B cell (primary cell): ENCODE results near the gene ELMOD3. TPM values are rescaled to one million over a fixed set of nuclear protein-coding genes. Genes with fewer than 3 reads are reported as not detected.
A peak's percentile ranks its signal among the peaks of the same experiment; 100 is the strongest.

Experiments used
- ATAC-seq: fragments of 200-7000 bp; cut with Tn5 transposase; one replicate; pipeline ENCODE4 v1.10.0; 2021; ENCODE audit warnings: low read depth, mild to moderate bottlenecking, moderate number of reproducible peaks, moderate library complexity
- CTCF ChIA-PET: fragments of 350-600 bp; sonication (Branson Sonifier 250); formaldehyde crosslinking; loops from one replicate; lab custom pipeline; 2021; ENCODE audit warnings: antibody characterized with exemption, inconsistent platforms; lab: Charles Lee
- POLR2A ChIA-PET: fragments of 350-600 bp; sonication (Branson Sonifier 250); formaldehyde crosslinking; loops from one replicate; lab custom pipeline; 2021; ENCODE audit warnings: antibody characterized with exemption; lab: Charles Lee
- DNase-seq: peaks from one replicate; pipeline ENCODE4 v3.0.0; 2013
- H2AFZ ChIP-seq: 2 replicates; pipeline ENCODE4 v1.6.1; 2012; ENCODE audit warnings: mild to moderate bottlenecking, low read depth, low read length; ENCODE audit not compliant: insufficient read depth, poor library complexity, severe bottlenecking
- H3K27ac ChIP-seq, 2 donors: 1 replicate in 1 of 2; 2 replicates in 1 of 2; pipeline ENCODE4 v1.5.1; 2012 to 2013; ENCODE audit warnings: low read length in 2 of 2, mild to moderate bottlenecking in 2 of 2, moderate library complexity in 1 of 2
- H3K27me3 ChIP-seq, 4 experiments: fragments of 200-600 bp in 1 of 4; sonication (generic) in 1 of 4; replicated peaks in 1 of 4; 1 replicate in 2 of 4; 2 replicates in 2 of 4; pipeline versions ENCODE4 v1.6.1 to v1.7.0; 2013 to 2016; ENCODE audit warnings: low read length in 3 of 4, mild to moderate bottlenecking in 2 of 4, mixed read lengths in 1 of 4, moderate library complexity in 1 of 4; ENCODE audit not compliant: insufficient read depth in 4 of 4, control insufficient read depth in 3 of 4; ENCODE audit errors: control extremely low read depth in 1 of 4
- H3K36me3 ChIP-seq, 2 experiments: replicated peaks in 1 of 2; 1 replicate in 1 of 2; 2 replicates in 1 of 2; pipeline versions ENCODE4 v1.6.1 to v1.7.1; 2013; ENCODE audit warnings: low read length in 1 of 2; ENCODE audit not compliant: insufficient read depth in 2 of 2, control insufficient read depth in 1 of 2; ENCODE audit errors: control extremely low read depth in 1 of 2, extremely low read depth in 1 of 2
- H3K4me1 ChIP-seq, 2 donors: fragments of 200-600 bp in 1 of 2; sonication (generic) in 1 of 2; 1 replicate in 1 of 2; 2 replicates in 1 of 2; pipeline versions ENCODE4 v1.5.1 to v1.6.1; 2013 to 2017; ENCODE audit warnings: low read length in 2 of 2; ENCODE audit not compliant: control insufficient read depth in 2 of 2, insufficient read depth in 2 of 2
- H3K4me2 ChIP-seq: replicated peaks from 2 replicates; pipeline ENCODE3; 2012; ENCODE audit warnings: mild to moderate bottlenecking, low read depth, low read length; ENCODE audit not compliant: poor library complexity, severe bottlenecking
- H3K4me3 ChIP-seq, 5 experiments: fragments of 200-600 bp in 1 of 5; sonication (generic) in 1 of 5; 1 replicate in 3 of 5; 2 replicates in 2 of 5; pipeline versions ENCODE4 v1.5.1 to v1.7.0; 2011 to 2016; ENCODE audit warnings: low read length in 4 of 5, mild to moderate bottlenecking in 4 of 5, low read depth in 2 of 5, control low read depth in 1 of 5, moderate library complexity in 1 of 5; ENCODE audit not compliant: insufficient read depth in 1 of 5; ENCODE audit errors: control extremely low read depth in 1 of 5, extremely low read depth in 1 of 5
- H3K79me2 ChIP-seq: fragments of 200-600 bp; sonication (generic); one replicate; pipeline ENCODE4 v1.6.0; 2016; ENCODE audit warnings: low read length; ENCODE audit not compliant: control insufficient read depth, insufficient read depth
- H3K9ac ChIP-seq: fragments of 200-600 bp; sonication (generic); 2 replicates; pipeline ENCODE4 v1.6.1; 2017; ENCODE audit warnings: mild to moderate bottlenecking, low read length, moderate library complexity
- H3K9me3 ChIP-seq, 3 donors: one replicate each; pipeline versions ENCODE4 v1.6.1 to v1.7.1; 2013; ENCODE audit warnings: low read length in 2 of 3; ENCODE audit not compliant: control insufficient read depth in 2 of 3, insufficient read depth in 1 of 3; ENCODE audit errors: control extremely low read depth in 1 of 3
- H4K20me1 ChIP-seq: 2 replicates; pipeline ENCODE4 v1.6.0; 2012; ENCODE audit warnings: mild to moderate bottlenecking, low read length; ENCODE audit not compliant: insufficient read depth, control insufficient read depth, poor library complexity, severe bottlenecking
- H3K27ac Mint-ChIP-seq: one replicate; pipeline ENCODE4 v1.8.0; 2021; ENCODE audit warnings: mixed read lengths
- H3K27me3 Mint-ChIP-seq: one replicate; pipeline ENCODE4 v1.8.0; 2021; ENCODE audit warnings: mixed read lengths
- H3K4me1 Mint-ChIP-seq: one replicate; pipeline ENCODE4 v1.8.0; 2021; ENCODE audit warnings: mixed read lengths
- H3K4me3 Mint-ChIP-seq: one replicate; pipeline ENCODE4 v1.8.0; 2021; ENCODE audit warnings: mixed read lengths
- H3K9me3 Mint-ChIP-seq: one replicate; pipeline ENCODE4 v1.8.0; 2022; ENCODE audit warnings: mixed read lengths; ENCODE audit not compliant: insufficient read depth
- CTCF ChIP-seq: fragments of 200-600 bp; IDR thresholded peaks from one replicate; pipeline ENCODE4 v1.8.0; 2022; ENCODE audit warnings: antibody characterized with exemption, mild to moderate bottlenecking
- EZH2 ChIP-seq: IDR thresholded peaks from 2 replicates; pipeline ENCODE4 v1.6.1; 2012; ENCODE audit warnings: borderline replicate concordance, low read depth, mild to moderate bottlenecking, moderate library complexity, low read length; ENCODE audit not compliant: insufficient read depth, poor library complexity, severe bottlenecking
- WGBS: methylation state at CpG from one replicate; pipeline ENCODE4 v1.1.5; 2013; ENCODE audit warnings: missing lambda C conversion rate; ENCODE audit not compliant: insufficient coverage; 5-methylcytosine and 5-hydroxymethylcytosine counted together
- intact Hi-C: fragments of 100-400 bp; cut with micrococcal nuclease; formaldehyde crosslinking; loops from one replicate; pipeline ENCODE4 v1.10.0; 2022
- polyA plus RNA-seq: library from polyadenylated mRNA; depleted of rRNA; stranded (reverse); fragments of >200 nt; gene quantifications from 2 replicates; pipeline ENCODE4 v1.2.3, GENCODE V29; 2012
- total RNA-seq, 2 donors: library from RNA; stranded (reverse); fragments of 120-200 nt in 1 of 2; gene quantifications; 1 replicate in 1 of 2; 2 replicates in 1 of 2; pipeline versions ENCODE4 v1.2.3 to v1.2.4, GENCODE V29; 2013 to 2022

Gene ELMOD3
- total and polyA plus RNA-seq, 2 donors (not counting 1 experiment from before 2014, with no cell fraction given), result 34.3 to 57.6 TPM

GRCh38 chr2:85353876-85354285, 688 bp upstream of the ELMOD3 start:
- no peak for DNase-seq
- no peaks in the 10 kb centered on the region for H3K9me3 ChIP-seq
- H3K27me3 ChIP-seq, result no peaks in the 10 kb centered on the region
- TF ChIP-seq CTCF, result no peak
- TF ChIP-seq EZH2, result no peak
- ChIA-PET POLR2A (interaction anchor here (0.6 to 2.4 kb wide), 8 partner anchors 27 to 185 kb away, joined by 4 to 25 read pairs (median 6); partner anchors contain the start of genes CAPG, MAT2A, SH2D6 and TGOLN2), CTCF (interaction anchor here (1.2 to 1.8 kb wide), 3 partner anchors 198 to 378 kb away, joined by 3 to 5 read pairs (median 4); no protein-coding TSS in a partner anchor)
- Mint-ChIP-seq H3K4me1 (peaks cover 38% of the 10 kb centered on the region), H3K4me3 (peak overlapping the region; percentile 95), H3K9me3 (no peaks in the 10 kb centered on the region), H3K27me3 (no peaks in the 10 kb centered on the region), H3K27ac (peak overlapping the region; percentile 95)
- H3K4me3 ChIP-seq, result peak overlapping the region; percentile 0 to 100 (median 85)
- peak overlapping the region; percentile 45 to 95 for H3K27ac ChIP-seq
- intact Hi-C loops, result loop anchor here (1.0 to 5.0 kb wide), 7 partner anchors 26 to 263 kb away; partner anchors contain the start of genes CAPG, GGCX, MAT2A and USP39
- WGBS, result 41% methylated on average over 12 of the region's 16 CpGs
- peaks cover 57% of the 10 kb centered on the region for H3K79me2 ChIP-seq
- H2AFZ ChIP-seq, result peak overlapping the region; percentile 100
- H3K36me3 ChIP-seq, result peaks cover 0 to 25% of the 10 kb centered on the region in 2 experiments
- peak overlapping the region; percentile 97 for H3K4me2 ChIP-seq
- H3K9ac ChIP-seq, result peak overlapping the region; percentile 100
- ATAC-seq, result no peak
- peaks cover 19 to 26% of the 10 kb centered on the region in 2 donors for H3K4me1 ChIP-seq
- H4K20me1 ChIP-seq, result no peaks in the 10 kb centered on the region

GRCh38 chr2:85355073-85355410, 473 bp downstream of the ELMOD3 start:
- H3K27ac ChIP-seq, result peak overlapping the region; percentile 81 to 95
- Mint-ChIP-seq H3K9me3 (no peaks in the 10 kb centered on the region), H3K4me1 (peaks cover 40% of the 10 kb centered on the region), H3K27ac (peak overlapping the region; percentile 95), H3K4me3 (peak overlapping the region; percentile 95), H3K27me3 (no peaks in the 10 kb centered on the region)
- POLR2A ChIA-PET, result interaction anchor here (0.7 to 2.4 kb wide), 8 partner anchors 28 to 184 kb away, joined by 3 to 25 read pairs (median 6); partner anchors contain the start of genes CAPG, MAT2A, SH2D6 and TGOLN2
- H3K4me1 ChIP-seq, result peaks cover 19 to 26% of the 10 kb centered on the region in 2 donors
- peak overlapping the region; percentile 100 for H3K9ac ChIP-seq
- peaks cover 0 to 16% of the 10 kb centered on the region in 2 experiments for H3K36me3 ChIP-seq
- intact Hi-C loops, result loop anchor here (2.0 kb wide), 1 partner anchor 198 kb away; no protein-coding TSS in a partner anchor
- CTCF ChIA-PET, result interaction anchor here (0.7 to 1.8 kb wide), 6 partner anchors 27 to 380 kb away, joined by 3 to 5 read pairs (median 4); partner anchors contain the start of genes MAT2A and TGOLN2
- peak overlapping the region; percentile 100 for H2AFZ ChIP-seq
- no peaks in the 10 kb centered on the region for H4K20me1 ChIP-seq
- H3K79me2 ChIP-seq, result peaks cover 57% of the 10 kb centered on the region
- H3K27me3 ChIP-seq, result no peaks in the 10 kb centered on the region
- H3K4me3 ChIP-seq, result peak overlapping the region; percentile 60 to 100 (median 85)
- DNase-seq, result no peak
- H3K9me3 ChIP-seq, result no peaks in the 10 kb centered on the region
- no peak for TF ChIP-seq CTCF
- no peak for TF ChIP-seq EZH2
- WGBS, result 14% methylated on average over 7 of the region's 10 CpGs
- no peak for ATAC-seq
- peak overlapping the region; percentile 97 for H3K4me2 ChIP-seq
